Stimulated activated CD4-positive, alpha-beta T cell treated with anti-CD3 and anti-CD28 coated beads, TNF-alpha, amount 100 ng/mL, for 48 hours (primary cell): ENCODE measurements around the gene GALNT9.

Experiments
- DNase-seq, 3 donors: peaks; one replicate each; pipeline ENCODE4 v3.0.0-alpha.2; 2020; ENCODE audit warnings: low read depth in 3 of 3

Gene GALNT9

GRCh38 chr12:132213359-132214160 lies 115.8 kb downstream of the GALNT9 start:
- no peak for DNase-seq

GRCh38 chr12:132211816-132212215 lies 117.6 kb downstream of the GALNT9 start:
- no peak for DNase-seq

- no peak for DNase-seq
These were observed 118.1 kb downstream of the GALNT9 start for GRCh38 chr12:132211326-132211725.

- no peak for DNase-seq
These were observed 119.0 kb downstream of the GALNT9 start for GRCh38 chr12:132210223-132211055.

- DNase-seq: no peak
These were observed 119.7 kb downstream of the GALNT9 start for GRCh38 chr12:132209619-132210222.

- DNase-seq: no peak
These were observed 121.1 kb downstream of the GALNT9 start for GRCh38 chr12:132208153-132208823.

GRCh38 chr12:132207083-132207775 lies 122.2 kb downstream of the GALNT9 start:
- no peak for DNase-seq

GRCh38 chr12:132206046-132206434 lies 123.3 kb downstream of the GALNT9 start:
- DNase-seq: no peak

GRCh38 chr12:132205271-132206045 lies 123.9 kb downstream of the GALNT9 start:
- DNase-seq: no peak

- no peak for DNase-seq
These were observed 124.6 kb downstream of the GALNT9 start for GRCh38 chr12:132204793-132205270.

GRCh38 chr12:132204063-132204792 lies 125.2 kb downstream of the GALNT9 start:
- DNase-seq: no peak

- no peak for DNase-seq
These were observed 126.3 kb downstream of the GALNT9 start for GRCh38 chr12:132202929-132203721.

GRCh38 chr12:132201391-132202120 lies 127.8 kb downstream of the GALNT9 start:
- no peak for DNase-seq

- no peak for DNase-seq
These were observed 128.6 kb downstream of the GALNT9 start for GRCh38 chr12:132200800-132201199.

GRCh38 chr12:132199526-132200319 lies 129.7 kb downstream of the GALNT9 start:
- DNase-seq: no peak

GRCh38 chr12:132199101-132199500 lies 130.3 kb downstream of the GALNT9 start:
- DNase-seq: no peak

GRCh38 chr12:132197581-132198354 lies 131.6 kb downstream of the GALNT9 start:
- no peak for DNase-seq
